Neuronal stem cell (in vitro differentiated cells): ENCODE data around the gene LMO4.

Experiments
- DNase-seq: peaks from one replicate; pipeline ENCODE4 v3.0.0-alpha.2; 2013; ENCODE audit warnings: low spot score
- H2AFZ ChIP-seq: one replicate; pipeline ENCODE4 v1.6.1; 2013; ENCODE audit warnings: mild to moderate bottlenecking, low read length, inconsistent platforms
- H2AK5ac ChIP-seq: 2 replicates; pipeline ENCODE4 v1.6.1; 2013; ENCODE audit warnings: low read depth, mild to moderate bottlenecking, inconsistent platforms, low read length, moderate library complexity, mixed read lengths
- H2BK120ac ChIP-seq: 2 replicates; pipeline ENCODE4 v1.6.1; 2013; ENCODE audit warnings: low read depth, mild to moderate bottlenecking, inconsistent platforms, low read length, moderate library complexity, mixed read lengths
- H2BK12ac ChIP-seq: one replicate; pipeline ENCODE4 v1.6.1; 2013; ENCODE audit warnings: low read length, inconsistent platforms
- H2BK15ac ChIP-seq: 2 replicates; pipeline ENCODE4 v1.6.1; 2013; ENCODE audit warnings: mild to moderate bottlenecking, low read length, inconsistent platforms, mixed read lengths
- H2BK5ac ChIP-seq: one replicate; pipeline ENCODE4 v1.6.1; 2013; ENCODE audit warnings: inconsistent platforms, mild to moderate bottlenecking, low read length, moderate library complexity
- H3K14ac ChIP-seq: one replicate; pipeline ENCODE4 v1.6.1; 2013; ENCODE audit warnings: low read length, inconsistent platforms
- H3K18ac ChIP-seq: 2 replicates; pipeline ENCODE4 v1.6.1; 2013; ENCODE audit warnings: low read length, inconsistent platforms
- H3K23ac ChIP-seq: 2 replicates; pipeline ENCODE4 v1.6.1; 2013; ENCODE audit warnings: low read depth, mild to moderate bottlenecking, mixed read lengths, low read length, inconsistent platforms; ENCODE audit not compliant: poor library complexity
- H3K27ac ChIP-seq: replicated peaks from 3 replicates; pipeline ENCODE4 v1.5.1; 2013; ENCODE audit warnings: low read length, inconsistent platforms
- H3K27me3 ChIP-seq, 3 experiments: 2 replicates each; pipeline ENCODE4 v1.6.1; 2013; ENCODE audit warnings: low read length in 3 of 3, mild to moderate bottlenecking in 2 of 3, inconsistent platforms in 1 of 3, low read depth in 1 of 3, mixed read lengths in 1 of 3, moderate library complexity in 1 of 3; ENCODE audit not compliant: control insufficient read depth in 3 of 3, insufficient read depth in 3 of 3
- H3K36me3 ChIP-seq, 2 donors: replicated peaks in 1 of 2; 2 replicates each; pipeline ENCODE4 v1.6.1; 2013; ENCODE audit warnings: low read length in 2 of 2; ENCODE audit not compliant: control insufficient read depth in 2 of 2, insufficient read depth in 2 of 2
- H3K4ac ChIP-seq: 2 replicates; pipeline ENCODE4 v1.6.1; 2013; ENCODE audit warnings: inconsistent platforms, mild to moderate bottlenecking, low read length, moderate library complexity
- H3K4me1 ChIP-seq, 2 donors: 1 replicate in 1 of 2; 2 replicates in 1 of 2; pipeline ENCODE4 v1.6.1; 2013; ENCODE audit warnings: low read length in 2 of 2, low read depth in 1 of 2; ENCODE audit not compliant: control insufficient read depth in 2 of 2, insufficient read depth in 1 of 2
- H3K4me2 ChIP-seq: one replicate; pipeline ENCODE4 v1.6.1; 2013; ENCODE audit warnings: mild to moderate bottlenecking, low read length, inconsistent platforms; ENCODE audit not compliant: insufficient read depth, poor library complexity, severe bottlenecking
- H3K4me3 ChIP-seq, 2 donors: 2 replicates each; pipeline ENCODE4 v1.5.1; 2013; ENCODE audit warnings: low read length in 2 of 2, mild to moderate bottlenecking in 2 of 2, inconsistent platforms in 1 of 2, moderate library complexity in 1 of 2
- H3K79me1 ChIP-seq: one replicate; pipeline ENCODE4 v1.6.1; 2013; ENCODE audit warnings: low read depth, mild to moderate bottlenecking, inconsistent platforms, low read length, moderate library complexity
- H3K9ac ChIP-seq: one replicate; pipeline ENCODE4 v1.6.1; 2013; ENCODE audit warnings: mild to moderate bottlenecking, low read depth, low read length, inconsistent platforms; ENCODE audit not compliant: poor library complexity
- H3K9me3 ChIP-seq, 2 donors: replicated peaks in 1 of 2; 2 replicates each; pipeline versions ENCODE3 to v1.6.1; 2013; ENCODE audit warnings: low read length in 2 of 2, mild to moderate bottlenecking in 2 of 2, inconsistent platforms in 1 of 2, low read depth in 1 of 2, mixed read lengths in 1 of 2, moderate library complexity in 1 of 2; ENCODE audit not compliant: control insufficient read depth in 2 of 2, insufficient read depth in 1 of 2
- H4K8ac ChIP-seq: one replicate; pipeline ENCODE4 v1.6.1; 2013; ENCODE audit warnings: low read depth, mild to moderate bottlenecking, inconsistent platforms, low read length, moderate library complexity
- H4K91ac ChIP-seq: one replicate; pipeline ENCODE4 v1.6.1; 2013; ENCODE audit warnings: low read length, low read depth, mild to moderate bottlenecking, inconsistent platforms; ENCODE audit not compliant: poor library complexity
- WGBS, 2 donors: extraction: QIAGEN DNeasy Blood & Tissue Kit; methylation state at CpG; one replicate each; pipeline ENCODE4 v1.1.7; 2013; ENCODE audit warnings: missing lambda C conversion rate in 2 of 2, mixed read lengths in 1 of 2; ENCODE audit not compliant: insufficient read length in 2 of 2, insufficient replicate concordance in 1 of 2; ENCODE audit errors: extremely low coverage in 2 of 2; 5-methylcytosine and 5-hydroxymethylcytosine counted together

LMO4 gene

GRCh38 chr1:87336623-87337067 lies 8.0 kb downstream of the LMO4 start:
- H2BK5ac ChIP-seq: no peak overlapping the region
- no peaks in the 10 kb centered on the region for H3K79me1 ChIP-seq
- H3K14ac ChIP-seq: no peak overlapping the region
- no peak overlapping the region for H4K91ac ChIP-seq
- no peak overlapping the region for H2BK120ac ChIP-seq
- no peak for DNase-seq
- H3K4me3 ChIP-seq: no peak overlapping the region
- H2BK12ac ChIP-seq: no peak overlapping the region
- H3K27me3 ChIP-seq: no peaks in the 10 kb centered on the region
- H2AK5ac ChIP-seq: no peak overlapping the region
- no peak overlapping the region for H3K23ac ChIP-seq
- no peak overlapping the region for H3K9ac ChIP-seq
- no CpG with 5 or more reads among the region's 10 CpGs for WGBS, 2 donors
- H3K4ac ChIP-seq: no peak overlapping the region
- peaks cover 14 to 19% of the 10 kb centered on the region in 2 donors for H3K4me1 ChIP-seq
- peaks cover 4 to 56% of the 10 kb centered on the region in 2 donors for H3K36me3 ChIP-seq
- no peak overlapping the region for H2AFZ ChIP-seq
- peak overlapping the region; percentile 40 for H3K4me2 ChIP-seq
- peak overlapping the region; percentile 64 for H3K27ac ChIP-seq
- H3K18ac ChIP-seq: no peak overlapping the region
- no peak overlapping the region for H2BK15ac ChIP-seq
- H3K9me3 ChIP-seq: no peaks in the 10 kb centered on the region
- no peak overlapping the region for H4K8ac ChIP-seq

GRCh38 chr1:87337606-87338005 lies 8.9 kb downstream of the LMO4 start:
- Histone ChIP-seq H2BK120ac (no peak overlapping the region), H2AFZ (no peak overlapping the region), H3K27me3 (no peaks in the 10 kb centered on the region), H3K14ac (no peak overlapping the region), H4K91ac (no peak overlapping the region), H3K18ac (no peak overlapping the region), H3K9ac (no peak overlapping the region), H2BK12ac (no peak overlapping the region), H3K23ac (no peak overlapping the region), H2AK5ac (no peak overlapping the region), H3K27ac (no peak overlapping the region), H3K79me1 (no peaks in the 10 kb centered on the region), H3K9me3 (no peaks in the 10 kb centered on the region), H3K4me1 (peaks cover 7 to 17% of the 10 kb centered on the region in 2 donors), H2BK15ac (no peak overlapping the region), H3K36me3 (peaks cover 4 to 61% of the 10 kb centered on the region in 2 donors), H3K4me3 (no peak overlapping the region), H2BK5ac (no peak overlapping the region), H3K4ac (no peak overlapping the region), H3K4me2 (no peak overlapping the region), H4K8ac (no peak overlapping the region)
- no peak for DNase-seq
- WGBS, 2 donors: no CpG with 5 or more reads among the region's 5 CpGs

GRCh38 chr1:87338566-87338965 lies 9.9 kb downstream of the LMO4 start:
- no peak overlapping the region for H3K4me3 ChIP-seq

GRCh38 chr1:87344231-87344630 lies 15.6 kb downstream of the LMO4 start:
- no peaks in the 10 kb centered on the region for H3K9me3 ChIP-seq
- H3K4me3 ChIP-seq: no peak overlapping the region
- no peak overlapping the region for H2AFZ ChIP-seq
- H3K14ac ChIP-seq: no peak overlapping the region
- no peak overlapping the region for H3K18ac ChIP-seq
- DNase-seq: no peak
- no peak overlapping the region for H2BK5ac ChIP-seq
- no peak overlapping the region for H2BK12ac ChIP-seq
- H4K8ac ChIP-seq: no peak overlapping the region
- H2BK120ac ChIP-seq: no peak overlapping the region
- no peak overlapping the region for H3K23ac ChIP-seq
- no peak overlapping the region for H2BK15ac ChIP-seq
- no peak overlapping the region for H3K4me2 ChIP-seq
- no peak overlapping the region for H3K4ac ChIP-seq
- no peak overlapping the region for H2AK5ac ChIP-seq
- H3K27ac ChIP-seq: no peak overlapping the region
- H3K79me1 ChIP-seq: no peaks in the 10 kb centered on the region
- no CpG with 5 or more reads among the region's 3 CpGs for WGBS, 2 donors
- no peak overlapping the region for H4K91ac ChIP-seq
- H3K27me3 ChIP-seq: no peaks in the 10 kb centered on the region
- H3K9ac ChIP-seq: no peak overlapping the region
- peaks cover 6 to 68% of the 10 kb centered on the region in 2 donors for H3K36me3 ChIP-seq
- H3K4me1 ChIP-seq: peaks cover 0 to 4% of the 10 kb centered on the region in 2 donors

More at GRCh38 chr1:87338566-87338965, 9.9 kb downstream of the LMO4 start:
- Histone ChIP-seq H3K9ac (no peak overlapping the region), H2AFZ (no peak overlapping the region), H3K27ac (no peak overlapping the region), H3K18ac (no peak overlapping the region), H4K91ac (no peak overlapping the region), H3K4me1 (peaks cover 7 to 17% of the 10 kb centered on the region in 2 donors), H3K4me2 (no peak overlapping the region), H2BK120ac (no peak overlapping the region), H2BK5ac (no peak overlapping the region), H3K36me3 (peaks cover 4 to 61% of the 10 kb centered on the region in 2 donors), H2BK12ac (no peak overlapping the region), H3K9me3 (no peaks in the 10 kb centered on the region), H3K79me1 (no peaks in the 10 kb centered on the region), H2BK15ac (no peak overlapping the region), H2AK5ac (no peak overlapping the region), H3K23ac (no peak overlapping the region), H3K14ac (no peak overlapping the region), H3K4ac (no peak overlapping the region), H4K8ac (no peak overlapping the region), H3K27me3 (no peaks in the 10 kb centered on the region)
- DNase-seq: no peak
- WGBS, 2 donors: no CpG with 5 or more reads among the region's 3 CpGs
